ENCODE results near the gene DENND2A. TPM values are rescaled to one million over a fixed set of nuclear protein-coding genes. Genes with fewer than 3 reads are reported as not detected.

Gene DENND2A
- total RNA-seq, 2 donors from 2014 or later = 9.2 to 10.5 TPM

DNA sequence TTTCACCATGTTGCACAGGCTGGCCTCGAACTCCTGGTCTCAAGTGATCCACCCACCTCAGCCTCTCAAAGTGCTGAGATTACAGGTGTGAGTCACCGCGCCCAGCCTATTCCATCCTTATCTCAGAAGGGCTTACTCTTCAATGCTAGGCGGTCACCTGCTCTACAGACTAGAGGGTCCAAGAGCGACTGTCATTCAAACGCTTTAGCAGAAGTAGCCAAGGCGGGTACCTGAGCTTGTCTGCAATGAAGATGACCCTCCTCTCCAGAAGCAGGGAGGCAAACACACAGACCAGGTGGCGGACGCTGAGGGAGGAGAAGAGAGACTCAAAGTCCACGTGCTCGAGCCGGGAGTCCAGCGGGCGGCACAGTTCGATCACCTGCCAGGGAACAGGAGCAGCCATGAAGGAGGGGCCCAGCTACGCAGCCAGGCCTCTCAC, 96.2 kb downstream of the DENND2A start:
- Histone ChIP-seq H3K36me3 (peaks cover 27% of the 10 kb centered on the region), H3K27me3 (no peaks in the 10 kb centered on the region), H3K27ac (no peak overlapping the region), H3K4me1 (peaks cover 0 to 26% of the 10 kb centered on the region in 2 donors), H3K9me3 (no peaks in the 10 kb centered on the region), H3K4me3 (no peak overlapping the region)
- TF ChIP-seq, protein P1, sequence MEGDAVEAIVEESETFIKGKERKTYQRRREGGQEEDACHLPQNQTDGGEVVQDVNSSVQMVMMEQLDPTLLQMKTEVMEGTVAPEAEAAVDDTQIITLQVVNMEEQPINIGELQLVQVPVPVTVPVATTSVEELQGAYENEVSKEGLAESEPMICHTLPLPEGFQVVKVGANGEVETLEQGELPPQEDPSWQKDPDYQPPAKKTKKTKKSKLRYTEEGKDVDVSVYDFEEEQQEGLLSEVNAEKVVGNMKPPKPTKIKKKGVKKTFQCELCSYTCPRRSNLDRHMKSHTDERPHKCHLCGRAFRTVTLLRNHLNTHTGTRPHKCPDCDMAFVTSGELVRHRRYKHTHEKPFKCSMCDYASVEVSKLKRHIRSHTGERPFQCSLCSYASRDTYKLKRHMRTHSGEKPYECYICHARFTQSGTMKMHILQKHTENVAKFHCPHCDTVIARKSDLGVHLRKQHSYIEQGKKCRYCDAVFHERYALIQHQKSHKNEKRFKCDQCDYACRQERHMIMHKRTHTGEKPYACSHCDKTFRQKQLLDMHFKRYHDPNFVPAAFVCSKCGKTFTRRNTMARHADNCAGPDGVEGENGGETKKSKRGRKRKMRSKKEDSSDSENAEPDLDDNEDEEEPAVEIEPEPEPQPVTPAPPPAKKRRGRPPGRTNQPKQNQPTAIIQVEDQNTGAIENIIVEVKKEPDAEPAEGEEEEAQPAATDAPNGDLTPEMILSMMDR (IDR thresholded peaks at IDR 0.05) = no peak
- DNase-seq (ENCODE audit: low spot score) = no peak

DNA sequence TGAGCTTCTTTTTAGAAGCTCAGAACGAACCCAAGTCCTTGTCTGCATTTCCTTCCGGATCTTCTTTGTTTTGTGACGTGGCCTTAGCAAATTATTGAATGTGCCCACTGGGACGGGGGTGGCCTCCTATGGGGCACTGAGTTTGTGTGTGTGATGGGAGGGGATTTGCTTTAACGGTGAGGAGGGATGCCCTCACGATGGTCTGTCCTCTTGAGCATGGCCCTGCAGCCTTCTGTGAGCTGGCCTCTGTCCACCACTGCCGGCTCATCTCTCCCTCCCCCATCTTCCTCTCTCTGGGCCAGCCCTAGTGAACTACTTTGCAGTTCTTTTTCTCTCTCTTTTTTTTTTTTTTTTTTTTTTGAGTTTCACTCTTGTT, 98.4 kb downstream of the DENND2A start:
- peaks cover 27% of the 10 kb centered on the region for H3K36me3 ChIP-seq
- no peaks in the 10 kb centered on the region for H3K9me3 ChIP-seq
- TF ChIP-seq, protein P1 (IDR thresholded peaks at IDR 0.05) = no peak
- DNase-seq (ENCODE audit: low spot score) = peak; percentile 68
- peak overlapping the region in 1 of 2 donors; percentile 6 for H3K4me3 ChIP-seq
- H3K27ac ChIP-seq = peak overlapping the region; percentile 73 to 80
- H3K27me3 ChIP-seq = no peaks in the 10 kb centered on the region
- peaks cover 0 to 26% of the 10 kb centered on the region in 2 donors for H3K4me1 ChIP-seq

DNA sequence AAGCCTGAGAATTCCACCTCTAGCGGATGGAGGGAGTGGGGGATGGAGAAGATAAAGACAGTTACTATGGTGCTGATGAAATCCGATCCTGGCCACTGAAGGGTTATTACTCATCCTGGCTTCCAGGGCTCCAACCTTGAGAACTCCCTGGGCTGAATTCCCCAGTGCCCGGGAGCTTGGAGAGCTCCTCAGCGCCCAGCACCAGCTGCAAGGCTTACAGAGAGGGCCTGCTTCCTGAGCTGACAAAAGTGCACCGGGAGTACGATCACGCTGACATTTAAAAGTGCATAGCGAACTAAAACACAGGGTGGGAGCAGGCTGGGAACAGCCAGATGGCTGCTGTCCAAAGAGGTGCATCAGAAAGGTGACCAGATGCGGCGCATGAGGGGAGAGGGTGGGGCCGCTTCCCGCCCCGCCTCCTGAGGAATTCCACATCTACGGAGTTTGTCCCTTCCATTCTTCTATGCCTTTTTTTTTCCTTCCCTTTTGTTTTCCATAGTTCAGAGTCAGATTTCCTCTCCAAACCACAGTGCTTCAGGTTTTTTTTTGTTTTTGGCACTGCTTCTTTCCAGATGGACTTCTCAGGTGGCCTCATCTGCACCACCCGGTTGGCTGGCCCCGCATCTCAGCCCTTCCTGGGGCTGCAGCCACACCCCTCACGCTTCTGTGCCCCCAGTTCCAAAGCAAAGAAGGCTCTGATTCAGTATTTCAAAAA, 98.9 kb downstream of the DENND2A start:
- Histone ChIP-seq H3K9me3 (no peaks in the 10 kb centered on the region), H3K27me3 (no peaks in the 10 kb centered on the region), H3K36me3 (peaks cover 27% of the 10 kb centered on the region), H3K27ac (peak overlapping the region; percentile 73 to 80), H3K4me1 (peaks cover 0 to 26% of the 10 kb centered on the region in 2 donors), H3K4me3 (peak overlapping the region in 1 of 2 donors; percentile 6)
- peak; percentile 65 for DNase-seq (ENCODE audit: low spot score)
- TF ChIP-seq, protein P1 (IDR thresholded peaks at IDR 0.05) = no peak

DNA sequence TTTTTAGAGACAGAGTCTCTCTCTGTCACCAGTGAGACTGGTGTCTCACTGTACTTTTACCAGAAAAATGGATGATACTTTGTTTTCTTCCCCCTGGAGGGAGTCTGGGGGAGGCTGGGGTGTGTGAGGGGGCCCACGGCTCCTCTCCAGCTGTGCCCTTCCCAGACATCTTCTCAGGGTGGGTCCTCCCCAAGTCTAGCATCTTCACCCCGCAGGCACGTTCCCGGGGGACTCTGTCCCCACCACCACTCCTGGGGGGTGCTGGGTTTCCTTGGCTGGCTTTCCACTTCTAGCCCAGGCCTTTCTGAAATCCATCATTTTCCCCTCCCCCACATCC, 99.5 kb downstream of the DENND2A start:
- peaks cover 0 to 26% of the 10 kb centered on the region in 2 donors for H3K4me1 ChIP-seq
- DNase-seq (ENCODE audit: low spot score) = no peak

DNA sequence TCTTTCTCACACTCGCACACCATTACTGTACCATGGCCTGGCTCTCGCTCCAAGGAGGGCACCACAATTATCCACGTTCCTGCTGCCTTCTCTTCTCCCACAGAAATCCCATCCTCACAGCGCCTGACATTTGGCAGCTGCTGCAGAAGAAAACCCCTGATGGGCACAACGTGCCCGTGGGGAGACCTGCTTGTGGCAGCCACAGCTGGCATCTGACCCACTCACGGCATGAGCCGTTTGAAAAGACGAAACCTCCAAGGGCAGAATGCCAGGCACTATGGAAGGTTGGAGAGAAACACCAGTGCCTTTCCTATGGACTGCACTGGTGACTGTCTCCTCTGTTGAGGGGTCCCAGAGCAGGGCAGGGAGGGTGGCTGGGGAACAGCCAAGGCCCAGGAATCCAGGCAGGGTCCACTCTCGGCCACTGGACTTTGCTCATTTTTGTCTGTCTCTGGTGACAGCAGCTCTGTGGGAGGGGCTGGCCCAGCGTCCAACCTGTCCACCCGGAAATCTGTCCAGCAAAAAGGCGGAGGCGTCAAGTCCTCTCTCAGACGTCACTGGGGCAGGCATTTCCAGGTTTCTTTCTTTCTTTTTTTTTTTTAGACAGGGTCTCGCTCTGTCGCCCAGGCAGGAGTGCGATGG, 100.4 kb downstream of the DENND2A start:
- Histone ChIP-seq H3K36me3 (peaks cover 15% of the 10 kb centered on the region), H3K4me1 (peaks cover 0 to 26% of the 10 kb centered on the region in 2 donors), H3K4me3 (no peak overlapping the region), H3K9me3 (no peaks in the 10 kb centered on the region), H3K27ac (no peak overlapping the region), H3K27me3 (no peaks in the 10 kb centered on the region)
- TF ChIP-seq, protein P1 (IDR thresholded peaks at IDR 0.05) = no peak
- DNase-seq (ENCODE audit: low spot score) = no peak

More for the DNA sequence above, 99.5 kb downstream of the DENND2A start:
- H3K4me3 ChIP-seq = no peak overlapping the region
- H3K9me3 ChIP-seq = no peaks in the 10 kb centered on the region
- peaks cover 24% of the 10 kb centered on the region for H3K36me3 ChIP-seq
- peak overlapping the region; percentile 73 to 80 for H3K27ac ChIP-seq
- H3K27me3 ChIP-seq = no peaks in the 10 kb centered on the region
- TF ChIP-seq, protein P1 (IDR thresholded peaks at IDR 0.05) = no peak

Measured in right atrium auricular region (tissue), 2 donors.